Mucosa of stomach (tissue), 1 donor: ENCODE data around the gene ACTL7B.

Experiments
- H3K27me3 ChIP-seq: one replicate; pipeline ENCODE4 v1.7.0; 2013; ENCODE audit warnings: mild to moderate bottlenecking, low read length; ENCODE audit not compliant: control insufficient read depth, insufficient read depth
- H3K36me3 ChIP-seq: one replicate; pipeline ENCODE4 v1.7.0; 2013; ENCODE audit warnings: low read length; ENCODE audit not compliant: control insufficient read depth, insufficient read depth
- H3K4me1 ChIP-seq: one replicate; pipeline ENCODE4 v1.7.0; 2013; ENCODE audit warnings: mild to moderate bottlenecking, low read length; ENCODE audit not compliant: control insufficient read depth, insufficient read depth
- H3K4me3 ChIP-seq: one replicate; pipeline ENCODE4 v1.7.0; 2013; ENCODE audit warnings: low read length
- H3K9ac ChIP-seq: one replicate; pipeline ENCODE4 v1.7.0; 2013; ENCODE audit warnings: mild to moderate bottlenecking, low read length, moderate library complexity
- H3K9me3 ChIP-seq: one replicate; pipeline ENCODE4 v1.7.0; 2013; ENCODE audit warnings: mild to moderate bottlenecking, low read length, moderate library complexity; ENCODE audit not compliant: control insufficient read depth
- donor health status: Pancreatic carcinoma.

Gene ACTL7B

DNA sequence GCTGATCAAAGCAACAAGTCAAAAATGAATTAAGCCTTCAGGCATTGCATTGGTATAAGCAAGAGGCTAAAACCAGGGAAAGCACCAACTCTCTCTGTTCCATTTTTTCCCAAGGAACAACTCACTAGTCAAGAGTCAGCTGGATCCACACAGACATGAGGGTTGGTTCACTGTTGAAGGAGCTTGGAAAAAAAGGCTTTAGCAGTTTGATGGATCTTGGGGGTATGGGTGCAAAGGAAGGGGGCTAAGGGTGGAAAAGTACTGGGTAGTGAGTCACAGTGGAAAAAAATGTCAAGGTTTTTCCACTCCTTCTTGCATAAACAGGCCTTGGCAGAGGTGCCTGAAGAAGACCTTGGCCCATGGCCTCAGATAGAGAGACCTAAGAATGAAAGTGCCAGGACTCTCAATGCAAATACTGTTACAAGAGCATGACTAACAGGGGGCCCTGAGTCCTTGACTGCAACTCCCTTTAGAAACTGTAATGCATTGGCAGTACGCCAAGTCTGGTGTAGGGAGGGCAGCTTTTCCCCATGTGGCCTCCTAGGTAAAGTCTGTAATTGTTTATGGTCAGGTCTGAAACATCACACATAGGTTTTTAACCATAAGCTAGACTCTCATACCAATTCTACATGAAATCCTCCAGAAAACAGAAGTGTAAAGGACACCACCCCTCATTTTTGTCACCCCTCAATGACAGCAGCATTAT is 30.0 kb upstream of the ACTL7B start:
- Histone ChIP-seq H3K9me3 (no peaks in the 10 kb centered on the region), H3K9ac (no peak overlapping the region), H3K4me1 (no peaks in the 10 kb centered on the region), H3K36me3 (no peaks in the 10 kb centered on the region), H3K4me3 (no peak overlapping the region), H3K27me3 (no peaks in the 10 kb centered on the region)

DNA sequence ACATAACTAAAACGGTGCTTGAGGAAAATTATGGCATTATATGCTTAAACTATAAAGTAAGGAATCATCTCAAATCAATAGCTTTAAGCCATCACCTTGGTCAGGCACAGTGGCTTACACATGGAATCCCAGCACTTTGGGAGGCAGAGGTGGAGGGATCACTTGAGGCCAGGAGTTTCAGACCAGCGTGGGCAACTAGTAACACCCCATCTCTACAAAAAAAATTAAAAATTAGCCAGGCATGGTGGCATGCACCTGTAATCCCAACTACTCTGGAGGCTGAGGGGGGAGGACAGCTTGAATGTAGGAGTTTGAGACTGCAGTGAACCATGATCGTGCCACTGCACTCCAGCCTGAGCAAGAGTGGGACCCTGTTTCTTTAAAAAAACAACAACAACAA is 28.9 kb upstream of the ACTL7B start:
- no peaks in the 10 kb centered on the region for H3K9me3 ChIP-seq
- no peaks in the 10 kb centered on the region for H3K27me3 ChIP-seq
- H3K9ac ChIP-seq: no peak overlapping the region
- no peak overlapping the region for H3K4me3 ChIP-seq
- no peaks in the 10 kb centered on the region for H3K4me1 ChIP-seq
- H3K36me3 ChIP-seq: no peaks in the 10 kb centered on the region

- Histone ChIP-seq H3K9me3 (no peaks in the 10 kb centered on the region), H3K27me3 (no peaks in the 10 kb centered on the region), H3K4me3 (no peak overlapping the region), H3K9ac (no peak overlapping the region), H3K4me1 (no peaks in the 10 kb centered on the region), H3K36me3 (peaks cover 7% of the 10 kb centered on the region)
These were observed 27.3 kb upstream of the ACTL7B start for GRCh38 chr9:108883085-108883484.

DNA sequence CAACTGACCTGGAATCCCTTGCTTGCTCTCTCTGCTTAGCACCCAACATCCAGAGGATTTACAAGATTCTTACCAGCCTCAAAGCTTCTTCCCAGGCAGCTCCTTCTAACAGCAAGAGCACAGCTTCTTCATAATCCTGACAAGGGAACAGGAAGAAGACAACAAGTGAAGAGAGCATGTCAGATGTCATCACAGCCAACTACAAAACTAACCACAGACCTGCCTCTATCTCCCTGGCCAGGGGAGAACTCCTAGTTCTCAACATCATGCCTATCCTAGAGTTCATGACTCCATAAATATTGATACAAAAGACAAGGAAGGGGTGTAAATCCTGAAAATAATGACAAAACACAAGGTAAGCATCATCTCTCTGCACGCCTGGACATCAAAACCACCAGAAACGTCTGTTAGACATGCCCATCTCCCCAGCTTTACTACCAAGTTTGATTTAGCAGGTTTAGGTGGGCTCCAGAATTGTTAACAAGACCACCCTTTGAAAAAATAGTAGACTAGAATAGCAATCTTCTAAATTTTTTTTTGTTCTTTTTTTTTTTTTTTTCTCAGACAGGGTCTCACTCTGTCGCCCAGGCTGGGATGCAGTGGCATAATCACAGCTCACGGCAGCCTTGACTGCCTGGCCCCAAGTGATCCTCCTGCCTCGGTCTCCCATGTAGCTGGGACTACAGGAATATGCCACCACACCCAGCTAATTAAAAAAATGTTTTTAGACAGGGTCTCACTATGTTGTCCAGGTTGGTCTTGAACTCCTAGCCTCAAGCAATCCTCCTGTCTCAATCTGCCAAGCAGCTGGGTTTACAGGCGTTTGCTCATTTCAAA is 26.5 kb upstream of the ACTL7B start:
- Histone ChIP-seq H3K36me3 (peaks cover 8% of the 10 kb centered on the region), H3K4me3 (no peak overlapping the region), H3K4me1 (no peaks in the 10 kb centered on the region), H3K27me3 (no peaks in the 10 kb centered on the region), H3K9me3 (no peaks in the 10 kb centered on the region), H3K9ac (no peak overlapping the region)

- Histone ChIP-seq H3K4me1 (no peaks in the 10 kb centered on the region), H3K9ac (no peak overlapping the region), H3K9me3 (no peaks in the 10 kb centered on the region), H3K4me3 (no peak overlapping the region), H3K36me3 (peaks cover 11% of the 10 kb centered on the region), H3K27me3 (no peaks in the 10 kb centered on the region)
These were observed 25.0 kb upstream of the ACTL7B start for GRCh38 chr9:108880738-108881316.

DNA sequence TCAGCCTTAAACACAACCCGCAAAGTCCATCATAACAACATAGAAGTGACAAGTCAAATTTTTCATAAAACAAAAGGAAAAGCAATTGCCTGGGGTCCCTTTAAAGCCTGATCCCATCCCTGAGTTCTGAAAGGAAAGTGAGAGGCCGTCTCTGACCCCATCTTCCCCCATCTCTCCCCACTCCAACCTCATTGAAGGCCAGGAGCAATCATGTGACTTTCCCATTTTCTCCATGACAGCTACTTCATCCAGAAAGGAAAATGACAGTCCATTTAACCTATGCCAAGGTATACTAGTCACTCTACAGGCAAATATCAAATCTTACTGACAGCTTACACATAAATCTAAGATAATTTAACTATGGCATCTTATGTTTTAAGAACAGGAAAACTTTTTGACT is 21.7 kb upstream of the ACTL7B start:
- Histone ChIP-seq H3K36me3 (peaks cover 11% of the 10 kb centered on the region), H3K9ac (no peak overlapping the region)

GRCh38 chr9:108876425-108876824 is 20.6 kb upstream of the ACTL7B start:
- Histone ChIP-seq H3K4me1 (no peaks in the 10 kb centered on the region), H3K4me3 (no peak overlapping the region), H3K9ac (no peak overlapping the region), H3K9me3 (no peaks in the 10 kb centered on the region), H3K27me3 (no peaks in the 10 kb centered on the region), H3K36me3 (peaks cover 11% of the 10 kb centered on the region)

More for the DNA sequence above, 21.7 kb upstream of the ACTL7B start:
- Histone ChIP-seq H3K27me3 (no peaks in the 10 kb centered on the region), H3K4me3 (no peak overlapping the region), H3K9me3 (no peaks in the 10 kb centered on the region), H3K4me1 (no peaks in the 10 kb centered on the region)

DNA sequence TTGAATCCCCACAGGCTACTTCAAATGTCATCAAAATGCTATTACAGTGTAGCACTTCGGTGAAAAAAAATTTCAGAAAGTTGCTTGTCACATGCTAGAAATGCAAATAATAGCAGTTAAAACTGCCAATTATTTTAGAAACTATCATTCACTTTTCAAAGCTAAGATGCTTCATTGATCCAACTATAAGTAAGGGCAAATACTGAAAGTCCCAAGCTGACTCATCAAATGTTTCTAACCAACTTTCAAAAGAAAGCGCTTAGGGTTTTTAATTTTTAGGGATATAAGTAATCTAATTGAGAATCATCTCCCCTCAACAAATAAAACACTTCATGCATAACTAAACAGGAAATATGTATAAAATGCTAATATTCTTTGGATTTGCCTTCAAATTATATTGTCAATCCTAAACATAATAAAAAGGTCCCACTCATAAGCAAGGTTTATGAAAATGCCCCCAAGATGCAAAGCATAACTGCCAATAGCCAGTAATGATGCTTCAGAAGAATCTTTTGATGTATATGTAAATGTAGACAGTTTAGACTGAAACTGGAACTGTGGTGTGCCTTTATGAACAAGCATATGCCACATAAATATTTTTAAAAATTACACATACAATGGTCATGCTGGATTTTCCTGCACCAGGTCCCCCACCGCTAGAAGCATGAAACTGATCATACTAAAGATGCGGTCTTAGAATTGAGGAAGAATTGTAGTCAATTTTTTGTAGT is 18.4 kb upstream of the ACTL7B start:
- peaks cover 11% of the 10 kb centered on the region for H3K36me3 ChIP-seq
- H3K27me3 ChIP-seq: no peaks in the 10 kb centered on the region

DNA sequence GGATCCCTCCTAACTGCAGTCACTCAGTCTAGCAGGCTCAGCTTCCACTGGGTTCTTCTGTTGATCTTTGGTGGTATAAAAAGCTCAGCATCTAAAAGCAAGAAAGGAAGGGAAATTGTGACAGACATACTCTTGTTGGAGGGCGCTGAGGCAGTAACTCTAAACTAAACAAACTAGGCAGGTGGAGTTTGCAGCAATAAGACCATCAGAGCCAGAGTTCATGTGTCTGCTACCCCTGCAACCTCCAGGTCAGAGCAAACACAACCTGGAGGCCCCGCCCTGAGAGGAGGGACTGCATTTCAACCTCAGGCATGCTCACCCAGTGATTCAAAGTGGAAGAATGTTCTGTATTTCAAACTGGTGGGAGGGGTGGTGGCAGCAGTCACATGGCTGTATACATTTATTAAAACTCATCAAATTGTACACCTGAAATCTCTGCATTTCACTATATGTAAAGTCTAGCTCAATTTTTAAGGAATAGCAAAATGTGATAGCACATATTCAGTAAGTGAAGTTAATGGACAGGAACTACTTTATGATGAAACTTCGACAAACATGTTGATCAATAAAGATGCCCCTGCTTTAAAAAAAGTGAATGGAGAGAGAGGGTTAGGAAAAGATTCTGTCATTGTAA is 13.4 kb upstream of the ACTL7B start:
- Histone ChIP-seq H3K36me3 (no peaks in the 10 kb centered on the region), H3K4me1 (no peaks in the 10 kb centered on the region), H3K4me3 (no peak overlapping the region), H3K9ac (no peak overlapping the region), H3K27me3 (no peaks in the 10 kb centered on the region), H3K9me3 (no peaks in the 10 kb centered on the region)

More for the DNA sequence above, 18.4 kb upstream of the ACTL7B start:
- H3K4me1 ChIP-seq: no peaks in the 10 kb centered on the region
- no peak overlapping the region for H3K9ac ChIP-seq
- no peak overlapping the region for H3K4me3 ChIP-seq
- H3K9me3 ChIP-seq: no peaks in the 10 kb centered on the region

DNA sequence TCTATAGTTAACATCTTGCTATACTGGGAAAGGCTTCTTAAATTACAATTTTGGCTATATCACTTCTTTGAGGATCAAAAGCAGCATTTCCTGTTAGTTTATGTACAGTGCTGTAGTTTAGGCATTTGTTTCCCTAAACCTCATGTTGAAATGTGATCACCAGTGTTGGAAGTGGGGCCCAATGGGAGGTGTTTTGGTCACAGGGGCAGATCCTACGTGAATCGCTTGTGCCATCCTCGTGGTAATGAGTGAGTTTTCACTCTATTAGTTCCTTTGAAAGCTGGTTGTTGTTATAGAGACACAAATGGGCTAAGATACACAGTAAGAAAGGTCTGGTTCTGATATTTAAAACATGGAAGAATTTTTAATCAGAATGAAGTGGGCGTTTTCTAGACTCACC is 12.0 kb upstream of the ACTL7B start:
- Histone ChIP-seq H3K4me1 (no peaks in the 10 kb centered on the region), H3K36me3 (no peaks in the 10 kb centered on the region), H3K4me3 (no peak overlapping the region), H3K9me3 (no peaks in the 10 kb centered on the region), H3K9ac (no peak overlapping the region), H3K27me3 (no peaks in the 10 kb centered on the region)

DNA sequence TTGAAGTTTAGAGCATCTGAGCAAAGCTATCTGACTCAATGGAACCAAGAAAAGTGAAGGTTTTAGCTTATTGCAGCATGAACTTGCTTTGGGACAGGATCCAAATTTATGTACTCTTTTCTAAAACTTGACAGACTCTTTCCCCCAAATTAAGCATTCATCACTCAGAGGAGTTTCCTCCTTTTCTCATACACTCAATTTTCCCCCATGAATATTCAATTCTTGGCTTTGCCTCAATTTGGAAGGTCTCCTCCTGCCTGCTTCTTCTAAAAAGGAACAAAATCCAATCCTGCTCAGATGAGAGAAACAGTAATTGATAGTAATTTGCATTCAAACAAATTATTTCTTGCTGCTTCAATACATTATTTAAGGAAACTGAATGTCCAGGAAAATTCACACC is 11.3 kb upstream of the ACTL7B start:
- Histone ChIP-seq H3K9me3 (no peaks in the 10 kb centered on the region), H3K9ac (no peak overlapping the region), H3K4me3 (no peak overlapping the region), H3K36me3 (no peaks in the 10 kb centered on the region), H3K27me3 (no peaks in the 10 kb centered on the region), H3K4me1 (no peaks in the 10 kb centered on the region)
